Measurements from ENCODE around the gene MARCHF4.

DNA sequence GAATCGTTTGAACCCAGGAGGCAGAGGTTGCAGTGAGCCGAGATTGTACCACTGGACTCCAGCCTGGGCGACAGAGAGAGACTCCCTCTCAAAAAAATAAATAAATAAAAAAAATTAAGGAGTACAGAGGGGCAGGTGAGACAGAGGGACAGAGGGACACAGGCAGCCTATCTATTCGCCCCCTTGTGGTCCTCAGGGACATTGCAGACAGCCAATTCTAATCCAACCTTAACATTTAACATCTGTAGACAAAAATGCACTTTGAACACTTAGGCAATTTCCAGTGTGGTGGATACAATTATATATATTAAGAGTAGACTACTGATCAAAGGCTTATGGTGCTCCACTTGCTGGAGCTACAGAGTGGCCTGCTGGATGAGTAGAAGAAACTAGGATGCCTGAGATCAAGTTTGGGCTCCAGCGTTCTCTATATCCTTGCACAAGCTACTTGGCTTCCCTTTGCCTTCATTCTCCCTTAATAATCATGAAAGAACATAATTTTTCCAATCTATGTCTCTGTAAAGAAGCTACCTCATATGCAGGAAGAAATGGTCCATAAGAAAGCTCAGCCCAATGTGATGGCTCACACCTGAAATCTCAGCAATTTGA is 31.8 kb upstream of the MARCHF4 start:
- TF ChIP-seq CTCF (IDR thresholded peaks at IDR 0.05) (peak; percentile 92), POLR2AphosphoS5 (IDR thresholded peaks at IDR 0.05; ENCODE audit: low read depth, low read length) (no peak), SIN3A (IDR thresholded peaks at IDR 0.05; ENCODE audit: borderline replicate concordance, insufficient read depth, low read depth, low read length) (no peak), TCF7L2 (IDR thresholded peaks at IDR 0.05; ENCODE audit: low read depth, low read length) (no peak)
- TF ChIP-seq, protein P1, sequence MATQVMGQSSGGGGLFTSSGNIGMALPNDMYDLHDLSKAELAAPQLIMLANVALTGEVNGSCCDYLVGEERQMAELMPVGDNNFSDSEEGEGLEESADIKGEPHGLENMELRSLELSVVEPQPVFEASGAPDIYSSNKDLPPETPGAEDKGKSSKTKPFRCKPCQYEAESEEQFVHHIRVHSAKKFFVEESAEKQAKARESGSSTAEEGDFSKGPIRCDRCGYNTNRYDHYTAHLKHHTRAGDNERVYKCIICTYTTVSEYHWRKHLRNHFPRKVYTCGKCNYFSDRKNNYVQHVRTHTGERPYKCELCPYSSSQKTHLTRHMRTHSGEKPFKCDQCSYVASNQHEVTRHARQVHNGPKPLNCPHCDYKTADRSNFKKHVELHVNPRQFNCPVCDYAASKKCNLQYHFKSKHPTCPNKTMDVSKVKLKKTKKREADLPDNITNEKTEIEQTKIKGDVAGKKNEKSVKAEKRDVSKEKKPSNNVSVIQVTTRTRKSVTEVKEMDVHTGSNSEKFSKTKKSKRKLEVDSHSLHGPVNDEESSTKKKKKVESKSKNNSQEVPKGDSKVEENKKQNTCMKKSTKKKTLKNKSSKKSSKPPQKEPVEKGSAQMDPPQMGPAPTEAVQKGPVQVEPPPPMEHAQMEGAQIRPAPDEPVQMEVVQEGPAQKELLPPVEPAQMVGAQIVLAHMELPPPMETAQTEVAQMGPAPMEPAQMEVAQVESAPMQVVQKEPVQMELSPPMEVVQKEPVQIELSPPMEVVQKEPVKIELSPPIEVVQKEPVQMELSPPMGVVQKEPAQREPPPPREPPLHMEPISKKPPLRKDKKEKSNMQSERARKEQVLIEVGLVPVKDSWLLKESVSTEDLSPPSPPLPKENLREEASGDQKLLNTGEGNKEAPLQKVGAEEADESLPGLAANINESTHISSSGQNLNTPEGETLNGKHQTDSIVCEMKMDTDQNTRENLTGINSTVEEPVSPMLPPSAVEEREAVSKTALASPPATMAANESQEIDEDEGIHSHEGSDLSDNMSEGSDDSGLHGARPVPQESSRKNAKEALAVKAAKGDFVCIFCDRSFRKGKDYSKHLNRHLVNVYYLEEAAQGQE (IDR thresholded peaks at IDR 0.05; ENCODE audit: insufficient read depth in 1 of 2, low read depth in 2 of 2, low read length in 1 of 2) = no peak
